DND-41 (cell line): Measurements from ENCODE around the gene EPS15.

ENCODE experiments used
- ATAC-seq: fragments of 200-7000 bp; cut with Tn5 transposase; 3 replicates; pipeline ENCODE4 v1.9.1; 2021; ENCODE audit warnings: low read depth; ENCODE audit not compliant: insufficient read depth
- DNase-seq: peaks from one replicate; pipeline ENCODE4 v3.0.0-alpha.2; 2020
- H2AFZ ChIP-seq: 2 replicates; pipeline ENCODE4 v1.6.0; 2012; ENCODE audit warnings: low read depth, low read length
- H3K27ac ChIP-seq: 2 replicates; pipeline ENCODE4 v1.5.1; 2012; ENCODE audit warnings: low read length, inconsistent platforms
- H3K27me3 ChIP-seq: fragments of 200-600 bp; sonication (generic); 2 replicates; pipeline ENCODE4 v1.6.0; 2012; ENCODE audit warnings: low read length, mild to moderate bottlenecking, inconsistent platforms; ENCODE audit not compliant: insufficient read depth, poor library complexity
- H3K36me3 ChIP-seq: 2 replicates; pipeline ENCODE4 v1.5.1; 2012; ENCODE audit warnings: low read length, inconsistent platforms; ENCODE audit not compliant: insufficient read depth
- H3K4me1 ChIP-seq: 2 replicates; pipeline ENCODE4 v1.5.1; 2012; ENCODE audit warnings: mild to moderate bottlenecking, low read length; ENCODE audit not compliant: insufficient read depth
- H3K4me2 ChIP-seq: 2 replicates; pipeline ENCODE4 v1.6.0; 2012; ENCODE audit warnings: mild to moderate bottlenecking, moderate library complexity, low read length, inconsistent platforms; ENCODE audit not compliant: insufficient read depth
- H3K4me3 ChIP-seq, 2 experiments: fragments of 200-600 bp in 1 of 2; shearing (Covaris generic) in 1 of 2; 2 replicates each; pipeline ENCODE4 v1.5.1; 2012 to 2016; ENCODE audit warnings: inconsistent platforms in 2 of 2, low read length in 2 of 2, mild to moderate bottlenecking in 2 of 2, low read depth in 1 of 2, moderate library complexity in 1 of 2
- H3K79me2 ChIP-seq: 2 replicates; pipeline ENCODE4 v1.6.0; 2012; ENCODE audit warnings: low read length, inconsistent platforms; ENCODE audit not compliant: insufficient read depth
- H3K9ac ChIP-seq: 2 replicates; pipeline ENCODE4 v1.6.0; 2012; ENCODE audit warnings: low read depth, mild to moderate bottlenecking, inconsistent platforms, low read length, moderate library complexity
- H3K9me3 ChIP-seq: 2 replicates; pipeline ENCODE4 v1.5.1; 2012; ENCODE audit warnings: low read length, moderate library complexity, mild to moderate bottlenecking, inconsistent platforms; ENCODE audit not compliant: insufficient read depth, severe bottlenecking
- H4K20me1 ChIP-seq: 2 replicates; pipeline ENCODE4 v1.6.0; 2012; ENCODE audit warnings: low read length; ENCODE audit not compliant: insufficient read depth
- EZH2 ChIP-seq: IDR thresholded peaks from 3 replicates; pipeline ENCODE4 v1.6.1; 2012; ENCODE audit warnings: borderline replicate concordance, low read depth, mild to moderate bottlenecking, moderate library complexity, low read length, inconsistent platforms; ENCODE audit not compliant: severe bottlenecking
- TF ChIP-seq, protein P1 (sequence below): IDR thresholded peaks from 2 replicates; pipeline ENCODE4 v1.5.1; 2012; ENCODE audit warnings: borderline replicate concordance, low read length, moderate library complexity, mild to moderate bottlenecking; ENCODE audit not compliant: poor library complexity, severe bottlenecking; ENCODE audit errors: extremely low read depth

Gene EPS15

DNA sequence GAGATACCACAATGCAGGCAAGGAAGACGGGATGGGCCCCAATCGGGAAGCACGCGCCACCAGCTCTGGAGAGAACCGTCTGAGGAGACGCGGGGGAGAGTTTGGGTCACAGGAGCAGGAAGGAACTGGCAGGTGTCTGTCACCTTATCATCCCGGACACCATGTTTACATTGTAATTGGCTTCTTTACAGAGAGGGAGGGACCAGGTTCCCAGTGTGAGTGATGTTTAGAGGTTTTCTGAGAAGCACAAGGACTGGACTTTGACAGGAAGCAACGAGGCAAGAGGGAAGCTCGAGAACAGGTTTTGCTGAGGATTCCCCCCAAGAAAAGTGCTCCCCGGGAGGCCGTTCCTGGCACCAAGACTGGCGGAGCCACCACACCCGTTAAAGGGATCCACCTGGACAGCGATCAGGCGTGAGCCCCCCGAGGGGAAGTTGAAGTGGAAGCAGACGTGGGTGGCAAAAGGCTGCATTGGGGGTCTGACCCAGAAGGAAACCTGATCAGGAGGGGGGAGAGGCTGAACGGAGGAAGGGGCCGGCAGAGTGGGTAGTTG is 957 bp downstream of the EPS15 start:
- H4K20me1 ChIP-seq = no peaks in the 10 kb centered on the region; the same call in 1 of the 2 replicates
- no peaks in the 10 kb centered on the region for H3K9me3 ChIP-seq
- no peaks in the 10 kb centered on the region for H3K36me3 ChIP-seq
- H3K4me2 ChIP-seq = peak overlapping the region; percentile 98
- DNase-seq = peak; percentile 30
- H3K27ac ChIP-seq = peak overlapping the region; percentile 63
- H2AFZ ChIP-seq = peak overlapping the region; percentile 97
- peaks cover 3% of the 10 kb centered on the region for H3K27me3 ChIP-seq
- H3K4me3 ChIP-seq = peak overlapping the region; percentile 74 to 82; a peak in 3 of 4 replicates
- H3K79me2 ChIP-seq = peaks cover 53% of the 10 kb centered on the region
- H3K9ac ChIP-seq = peak overlapping the region; percentile 79
- TF ChIP-seq, protein P1, sequence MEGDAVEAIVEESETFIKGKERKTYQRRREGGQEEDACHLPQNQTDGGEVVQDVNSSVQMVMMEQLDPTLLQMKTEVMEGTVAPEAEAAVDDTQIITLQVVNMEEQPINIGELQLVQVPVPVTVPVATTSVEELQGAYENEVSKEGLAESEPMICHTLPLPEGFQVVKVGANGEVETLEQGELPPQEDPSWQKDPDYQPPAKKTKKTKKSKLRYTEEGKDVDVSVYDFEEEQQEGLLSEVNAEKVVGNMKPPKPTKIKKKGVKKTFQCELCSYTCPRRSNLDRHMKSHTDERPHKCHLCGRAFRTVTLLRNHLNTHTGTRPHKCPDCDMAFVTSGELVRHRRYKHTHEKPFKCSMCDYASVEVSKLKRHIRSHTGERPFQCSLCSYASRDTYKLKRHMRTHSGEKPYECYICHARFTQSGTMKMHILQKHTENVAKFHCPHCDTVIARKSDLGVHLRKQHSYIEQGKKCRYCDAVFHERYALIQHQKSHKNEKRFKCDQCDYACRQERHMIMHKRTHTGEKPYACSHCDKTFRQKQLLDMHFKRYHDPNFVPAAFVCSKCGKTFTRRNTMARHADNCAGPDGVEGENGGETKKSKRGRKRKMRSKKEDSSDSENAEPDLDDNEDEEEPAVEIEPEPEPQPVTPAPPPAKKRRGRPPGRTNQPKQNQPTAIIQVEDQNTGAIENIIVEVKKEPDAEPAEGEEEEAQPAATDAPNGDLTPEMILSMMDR = no peak
- no peak for TF ChIP-seq EZH2
- peak; percentile 45 for ATAC-seq
- H3K4me1 ChIP-seq = peaks cover 35% of the 10 kb centered on the region

DNA sequence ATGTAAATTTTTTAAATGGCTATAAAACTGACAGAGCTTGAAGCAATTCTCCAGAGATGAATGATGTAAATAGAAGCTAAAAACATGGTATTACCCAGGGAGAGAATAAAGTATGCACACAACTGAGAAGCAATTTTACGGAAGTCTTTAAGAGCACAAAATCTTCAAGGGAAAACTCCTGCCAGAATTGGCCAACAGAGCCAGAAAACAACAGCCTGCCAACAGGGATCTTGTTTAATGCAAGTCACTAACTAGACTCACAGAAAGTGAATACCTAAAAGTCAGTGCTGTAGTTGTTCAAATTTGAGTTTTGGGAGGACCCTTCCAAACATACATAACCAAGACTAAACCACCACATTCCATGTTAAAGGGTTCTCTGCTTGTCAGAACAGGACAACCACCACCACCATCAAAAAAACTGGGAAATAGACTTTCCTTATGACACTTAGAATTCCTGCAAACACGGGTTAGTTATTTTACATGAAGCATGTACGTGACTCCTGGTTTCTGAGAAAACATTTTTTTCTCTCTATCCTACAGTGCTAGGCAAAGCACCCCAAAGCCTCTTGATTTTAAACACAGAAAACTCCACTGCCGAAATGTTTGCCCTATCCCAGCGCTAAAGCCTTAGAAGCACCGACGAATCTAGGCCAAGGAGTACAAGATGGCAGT is 1.6 kb downstream of the EPS15 start:
- H3K27me3 ChIP-seq = peaks cover 3% of the 10 kb centered on the region
- H4K20me1 ChIP-seq = no peaks in the 10 kb centered on the region; the same call in 1 of the 2 replicates
- TF ChIP-seq, protein P1 = no peak
- no peak for TF ChIP-seq EZH2
- H3K4me3 ChIP-seq = peak overlapping the region; percentile 74 to 82; a peak in 3 of 4 replicates
- peak overlapping the region; percentile 79 for H3K9ac ChIP-seq
- no peaks in the 10 kb centered on the region for H3K9me3 ChIP-seq
- ATAC-seq (no peak), DNase-seq (no peak)
- H3K27ac ChIP-seq = no peak overlapping the region
- H3K79me2 ChIP-seq = peaks cover 59% of the 10 kb centered on the region
- H2AFZ ChIP-seq = peak overlapping the region; percentile 97
- H3K36me3 ChIP-seq = no peaks in the 10 kb centered on the region
- peaks cover 35% of the 10 kb centered on the region for H3K4me1 ChIP-seq
- peak overlapping the region; percentile 98 for H3K4me2 ChIP-seq

DNA sequence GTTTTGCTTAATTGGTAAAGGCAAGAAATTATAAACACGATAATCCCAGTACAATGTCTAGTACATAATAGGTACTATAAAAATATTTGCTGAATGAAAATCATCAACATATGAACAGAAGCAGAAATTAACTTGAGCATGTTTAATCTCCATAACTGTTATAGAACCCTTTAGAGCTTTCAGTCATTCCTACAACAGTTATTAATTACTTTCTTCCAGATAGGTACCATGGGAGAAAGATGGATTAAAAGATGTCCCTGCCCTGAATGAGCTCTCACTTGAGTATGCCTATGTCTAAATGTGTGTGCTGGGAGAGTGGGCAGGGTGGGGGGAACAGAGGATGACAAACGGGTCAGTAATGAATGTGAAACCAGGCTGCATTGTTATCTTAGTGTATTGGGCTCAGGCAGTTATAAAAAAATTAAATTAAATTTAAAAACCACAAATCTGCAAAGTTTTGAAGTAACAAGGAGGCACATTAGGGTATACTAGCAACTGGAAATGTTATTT is 2.4 kb downstream of the EPS15 start:
- no peak for ATAC-seq
- Histone ChIP-seq H3K27ac (no peak overlapping the region), H2AFZ (no peak overlapping the region), H3K4me2 (peak overlapping the region; percentile 98; the same call in 1 of the 2 replicates), H4K20me1 (peaks cover 3% of the 10 kb centered on the region; the same call in 1 of the 2 replicates), H3K79me2 (peaks cover 66% of the 10 kb centered on the region), H3K9me3 (no peaks in the 10 kb centered on the region), H3K9ac (no peak overlapping the region), H3K4me1 (peaks cover 35% of the 10 kb centered on the region), H3K27me3 (peaks cover 3% of the 10 kb centered on the region), H3K4me3 (no peak overlapping the region), H3K36me3 (no peaks in the 10 kb centered on the region)
- no peak for DNase-seq
- TF ChIP-seq, protein P1 = no peak
- TF ChIP-seq EZH2 = no peak
